Esophagus mucosa (tissue), 1 donor: ENCODE results near the gene SORD. TPM values are rescaled to one million over a fixed set of nuclear protein-coding genes. Genes with fewer than 3 reads are reported as not detected.
A peak's percentile ranks its signal among the peaks of the same experiment; 100 is the strongest.
"Not testable (repeated sequence)": the region's sequence is repeated elsewhere in the genome, so short reads cannot be mapped to it uniquely, and the experiment has no call there.

ENCODE experiments used
- ATAC-seq: fragments of 200-7000 bp; cut with Tn5 transposase; one replicate; pipeline ENCODE4 v1.9.1; 2020
- total RNA-seq: library from RNA; stranded (reverse); gene quantifications from one replicate; pipeline ENCODE4 v1.2.4, GENCODE V29; 2023
- donor health status: DM: yes; HTN: yes; CAD: no.

Gene SORD
- total RNA-seq, 1 donor from 2014 or later = 26.3 TPM

DNA sequence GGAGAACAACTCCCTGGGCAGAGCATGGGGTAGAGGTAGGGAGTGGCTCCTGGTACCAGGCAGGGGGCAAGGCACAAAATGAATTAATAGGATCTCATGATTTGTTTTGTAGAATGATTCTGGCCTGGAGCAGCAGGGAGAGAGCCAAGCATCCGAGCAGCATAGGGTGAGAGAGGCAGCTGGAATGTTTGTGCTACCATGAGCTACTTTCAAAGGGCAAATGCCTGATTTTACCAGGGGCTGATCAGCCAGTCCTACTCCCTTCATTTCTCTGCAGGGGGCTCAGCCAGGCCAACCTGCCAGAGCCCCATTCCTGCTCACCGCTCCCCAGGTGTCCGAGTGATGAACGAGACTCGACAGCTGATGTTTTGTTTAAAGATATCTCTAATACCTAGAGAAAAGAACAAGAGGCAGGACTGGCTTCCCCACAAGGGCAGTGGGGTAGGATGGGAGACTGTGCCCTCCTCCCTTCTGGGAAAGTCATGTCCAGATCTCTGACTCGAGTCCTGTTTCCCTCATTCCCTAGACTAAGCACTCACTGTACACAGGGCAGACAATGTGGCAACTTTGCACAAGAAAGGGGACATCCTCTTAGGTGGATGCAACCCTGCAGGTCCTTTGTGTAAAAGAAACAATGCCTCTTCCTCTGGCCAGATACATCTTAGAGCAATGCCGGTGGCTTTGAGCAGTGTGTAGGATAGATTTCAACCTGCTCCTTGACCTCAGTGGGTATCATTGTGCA is 78.1 kb downstream of the SORD start:
- no peak for ATAC-seq

DNA sequence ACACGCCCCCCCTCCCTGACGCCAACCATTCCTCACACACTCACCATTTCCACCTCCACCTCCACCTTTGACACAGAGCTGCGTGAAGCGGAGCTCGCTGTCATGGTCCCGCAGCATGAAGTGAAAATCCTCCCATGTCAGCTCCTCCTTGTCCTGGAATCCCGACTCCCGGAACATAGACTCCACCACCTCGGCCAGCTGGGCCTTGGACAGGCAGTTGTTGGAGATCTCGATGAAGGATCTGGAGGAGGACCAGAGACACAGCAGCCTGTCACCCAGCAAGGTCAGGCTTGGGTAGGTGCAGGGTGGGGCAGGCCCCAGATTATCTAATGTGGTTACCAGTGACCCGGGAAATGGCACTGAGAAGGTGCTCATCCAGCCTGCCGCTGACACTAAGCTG is 78.8 kb downstream of the SORD start:
- peak; percentile 30 for ATAC-seq

DNA sequence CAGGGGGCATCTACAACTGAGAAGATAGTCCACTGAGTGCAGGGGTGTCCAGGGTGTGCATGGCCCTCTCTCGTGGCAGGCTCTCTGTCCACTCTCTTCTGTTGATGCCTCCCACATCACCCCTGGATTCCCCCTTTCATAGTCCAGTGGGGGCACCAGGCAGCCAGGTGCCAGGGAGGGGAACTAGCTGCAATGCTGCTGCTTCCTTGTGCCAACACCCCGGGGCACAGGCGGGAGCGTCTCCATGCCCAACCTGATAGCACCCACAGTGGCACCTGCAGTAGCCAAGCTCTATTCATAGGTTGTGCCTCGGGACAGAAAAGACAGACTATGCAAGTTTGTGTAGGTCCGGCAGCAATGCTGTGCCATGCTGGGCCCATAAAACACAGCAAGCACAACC is 79.2 kb downstream of the SORD start:
- ATAC-seq = no peak

DNA sequence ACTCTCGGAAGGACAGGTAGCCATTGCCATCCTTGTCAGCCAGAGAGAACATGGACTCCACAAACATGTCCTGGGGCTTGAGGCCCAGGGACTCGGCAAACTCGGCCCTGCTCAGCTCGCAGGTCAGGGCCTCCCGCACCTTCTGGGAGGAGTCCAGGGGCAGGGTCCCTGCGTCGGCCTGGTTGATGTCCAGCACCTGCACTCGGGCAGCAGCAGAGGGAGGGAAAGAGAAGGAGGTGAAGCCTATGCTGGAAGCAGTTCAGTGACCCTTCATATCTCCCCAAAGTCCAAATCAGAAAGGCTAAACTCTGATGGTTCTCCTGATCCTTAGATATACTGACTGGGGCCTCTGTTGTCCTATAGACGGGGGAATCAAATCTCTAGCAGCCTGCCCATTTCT is 81.2 kb downstream of the SORD start:
- not testable (repeated sequence) for ATAC-seq

GRCh38 chr15:45105586-45105985 is 82.6 kb downstream of the SORD start:
- no peak for ATAC-seq

DNA sequence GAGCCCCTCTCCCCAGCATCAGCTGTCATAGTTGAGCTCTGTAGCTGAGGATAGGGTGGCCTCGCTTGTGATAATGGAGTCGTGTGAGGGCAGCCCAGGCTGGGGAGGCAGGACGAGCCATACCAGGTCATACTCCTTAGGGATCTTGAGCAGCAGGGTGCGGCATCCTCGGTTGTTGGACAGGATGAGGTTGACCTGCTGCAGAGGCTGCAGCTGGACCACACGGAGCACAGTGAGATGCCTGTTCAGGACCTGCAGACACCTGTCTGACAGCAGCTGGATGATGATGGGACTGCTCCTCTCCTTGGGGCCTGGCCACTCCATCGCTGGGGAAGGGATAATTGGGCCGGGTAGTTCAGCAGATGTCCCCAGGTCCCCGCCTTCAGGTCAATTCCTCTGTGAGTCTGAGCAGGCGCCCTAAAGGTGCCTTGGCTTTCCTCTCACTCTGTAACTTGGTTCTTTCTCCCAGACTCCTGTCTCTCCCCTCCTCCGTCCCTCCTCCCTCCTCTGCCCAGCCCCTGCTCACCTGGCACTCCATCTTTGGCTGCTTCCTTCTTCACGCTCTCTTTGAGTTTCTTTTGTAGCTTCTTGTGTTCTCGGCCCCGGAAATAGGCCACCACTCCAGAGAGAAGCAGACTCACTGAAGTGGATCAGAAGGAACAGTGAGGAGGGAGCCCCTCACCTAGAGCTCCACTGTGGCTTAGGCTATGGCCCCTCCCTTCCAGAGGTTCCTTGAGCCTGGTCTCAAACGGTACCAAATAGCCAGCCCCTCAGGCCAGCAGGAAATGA is 83.2 kb downstream of the SORD start:
- no peak for ATAC-seq

DNA sequence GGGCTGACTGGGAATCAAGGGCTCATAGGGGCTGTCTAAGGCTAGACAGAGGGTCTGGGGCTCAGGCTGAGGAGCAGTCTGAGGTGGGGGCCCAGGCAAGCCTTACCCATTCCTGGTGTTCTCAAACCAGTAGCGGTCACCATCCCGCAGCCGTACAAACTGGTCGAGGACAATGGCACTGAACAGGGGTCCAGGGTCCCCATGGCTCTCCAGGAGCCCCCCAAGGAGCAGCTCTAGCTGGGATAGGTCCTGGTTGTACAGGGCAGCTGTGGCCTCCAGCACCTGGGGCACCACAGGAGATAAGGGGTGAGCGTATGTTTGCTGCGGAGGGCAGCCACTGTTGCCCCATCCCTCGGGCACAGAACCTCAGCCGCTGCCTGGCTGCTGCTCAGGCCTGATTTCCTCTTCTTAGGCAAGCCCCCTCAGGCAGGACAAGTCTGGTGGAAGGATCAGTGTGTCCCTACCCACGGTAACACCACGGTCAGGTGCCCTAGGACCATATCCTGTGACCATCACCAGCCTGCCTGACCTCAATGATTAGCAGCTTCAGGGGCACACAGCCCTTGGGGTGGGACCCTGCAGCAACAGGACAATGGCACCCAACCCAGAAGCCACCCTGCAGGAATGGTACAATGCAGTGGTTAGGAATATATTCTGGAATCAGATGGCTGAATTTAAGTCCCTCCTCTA is 85.1 kb downstream of the SORD start:
- no peak for ATAC-seq

- no peak for ATAC-seq
These were observed 87.3 kb downstream of the SORD start for GRCh38 chr15:45110256-45110820.

- ATAC-seq = peak; percentile 1
These were observed 88.6 kb downstream of the SORD start for GRCh38 chr15:45111390-45112142.

DNA sequence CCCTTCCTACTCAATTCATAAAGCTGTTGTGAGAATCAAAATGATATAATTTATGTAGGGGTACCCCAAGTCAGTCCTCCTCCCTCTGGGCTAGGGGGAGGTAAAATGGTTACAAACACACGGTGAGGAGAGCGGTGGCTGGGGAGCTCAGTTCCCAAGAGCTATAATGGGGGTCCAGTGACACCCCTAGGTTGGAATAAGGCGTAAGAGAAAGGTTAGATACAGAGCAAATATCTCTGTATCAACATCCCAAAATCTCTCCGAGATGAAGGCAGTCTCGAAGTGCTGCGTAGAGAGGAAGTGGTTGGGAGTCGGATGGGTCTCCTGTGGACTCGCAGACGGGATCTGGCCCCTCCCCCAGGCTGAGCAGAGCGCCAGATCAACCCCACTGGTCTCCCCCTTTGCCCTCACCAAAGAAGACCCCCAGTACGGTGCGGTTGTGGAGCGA is 89.2 kb downstream of the SORD start:
- no peak for ATAC-seq

GRCh38 chr15:45112591-45113379 is 89.8 kb downstream of the SORD start:
- ATAC-seq = peak; percentile 24

DNA sequence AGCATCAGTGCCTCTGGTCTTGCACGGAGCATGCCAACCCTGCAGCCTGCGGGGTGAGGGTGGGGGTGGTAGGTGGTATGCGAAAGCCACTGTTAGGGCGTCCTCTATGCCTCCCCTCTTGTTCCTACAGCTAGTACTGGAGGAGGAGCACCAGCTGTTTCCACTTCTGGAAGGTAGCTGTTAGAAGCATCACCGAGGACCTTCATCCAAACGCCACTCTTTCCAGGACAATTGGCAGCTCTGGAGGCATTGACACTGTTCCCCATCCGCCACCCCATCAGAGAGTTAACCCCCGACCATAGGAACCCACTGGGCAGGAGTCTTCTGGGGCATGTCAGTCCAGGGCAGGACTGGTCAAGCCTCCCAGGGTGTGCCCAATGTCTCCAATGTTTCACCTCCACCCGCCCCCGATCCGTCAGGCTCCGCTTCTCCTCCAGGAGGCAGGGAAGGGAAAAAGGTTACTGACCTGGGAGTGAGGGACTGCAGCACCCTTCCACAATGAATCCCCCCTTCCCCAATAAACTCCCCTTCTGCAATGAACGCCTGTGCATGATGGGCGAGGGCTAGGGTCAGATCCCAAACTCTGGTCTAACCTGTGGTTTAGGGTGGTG is 90.5 kb downstream of the SORD start:
- no peak for ATAC-seq

GRCh38 chr15:45114076-45114750 is 91.2 kb downstream of the SORD start, which contains the start of the genes DUOX2 and DUOXA2:
TSS of gene DUOX2 (minus strand) at chr15:45114172. CDS start at chr15:45113411, 761 bp downstream.
TSS of gene DUOXA2 (plus strand) at chr15:45114326. CDS start at chr15:45114606, 280 bp downstream.
- peak; percentile 46 for ATAC-seq

- ATAC-seq = peak; percentile 2
These were observed 91.7 kb downstream of the SORD start for GRCh38 chr15:45114751-45115085.

- no peak for ATAC-seq
These were observed 92.4 kb downstream of the SORD start for GRCh38 chr15:45115312-45115820.

DNA sequence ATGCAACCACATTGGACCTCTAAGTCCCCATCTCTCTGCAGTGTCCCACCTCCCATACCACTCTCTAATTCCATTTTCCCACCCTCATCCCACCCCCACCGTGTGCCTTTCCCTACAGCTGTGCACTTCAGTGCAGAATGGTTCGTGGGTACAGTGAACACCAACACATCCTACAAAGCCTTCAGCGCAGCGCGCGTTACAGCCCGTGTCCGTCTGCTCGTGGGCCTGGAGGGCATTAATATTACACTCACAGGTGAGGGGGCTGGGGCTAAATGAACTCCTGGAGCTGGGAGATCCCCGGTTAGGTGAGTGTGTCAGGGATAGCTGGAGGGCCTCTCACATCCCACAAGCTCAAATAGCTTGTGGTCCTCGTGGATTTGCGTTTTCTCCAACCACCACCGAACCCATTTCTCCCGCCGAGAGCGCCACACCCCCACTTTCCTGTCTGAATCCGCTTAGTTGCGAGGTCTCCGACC is 93.0 kb downstream of the SORD start:
- ATAC-seq = no peak

DNA sequence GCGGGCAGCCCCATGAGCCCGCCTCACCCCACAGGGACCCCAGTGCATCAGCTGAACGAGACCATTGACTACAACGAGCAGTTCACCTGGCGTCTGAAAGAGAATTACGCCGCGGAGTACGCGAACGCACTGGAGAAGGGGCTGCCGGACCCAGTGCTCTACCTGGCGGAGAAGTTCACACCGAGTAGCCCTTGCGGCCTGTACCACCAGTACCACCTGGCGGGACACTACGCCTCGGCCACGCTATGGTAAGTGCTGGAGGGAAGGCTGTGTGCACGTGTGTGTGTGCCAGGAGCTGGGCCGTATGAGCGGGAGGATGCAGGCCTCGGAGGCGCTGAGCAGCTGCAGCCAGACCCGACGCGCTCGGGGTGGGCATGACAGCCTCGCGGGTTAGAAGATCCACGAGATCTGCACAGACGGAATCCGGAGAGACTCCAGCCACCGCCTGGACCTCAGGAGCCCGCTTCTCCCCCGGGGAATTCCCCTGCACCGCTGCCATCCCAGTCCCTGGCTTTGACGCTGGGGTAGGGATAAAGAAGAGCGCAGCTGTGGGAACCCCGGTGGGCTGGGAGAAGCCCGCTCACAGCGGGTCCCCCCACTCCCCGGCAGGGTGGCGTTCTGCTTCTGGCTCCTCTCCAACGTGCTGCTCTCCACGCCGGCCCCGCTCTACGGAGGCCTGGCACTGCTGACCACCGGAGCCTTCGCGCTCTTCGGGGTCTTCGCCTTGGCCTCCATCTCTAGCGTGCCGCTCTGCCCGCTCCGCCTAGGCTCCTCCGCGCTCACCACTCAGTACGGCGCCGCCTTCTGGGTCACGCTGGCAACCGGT is 93.7 kb downstream of the SORD start:
- ATAC-seq = no peak

DNA sequence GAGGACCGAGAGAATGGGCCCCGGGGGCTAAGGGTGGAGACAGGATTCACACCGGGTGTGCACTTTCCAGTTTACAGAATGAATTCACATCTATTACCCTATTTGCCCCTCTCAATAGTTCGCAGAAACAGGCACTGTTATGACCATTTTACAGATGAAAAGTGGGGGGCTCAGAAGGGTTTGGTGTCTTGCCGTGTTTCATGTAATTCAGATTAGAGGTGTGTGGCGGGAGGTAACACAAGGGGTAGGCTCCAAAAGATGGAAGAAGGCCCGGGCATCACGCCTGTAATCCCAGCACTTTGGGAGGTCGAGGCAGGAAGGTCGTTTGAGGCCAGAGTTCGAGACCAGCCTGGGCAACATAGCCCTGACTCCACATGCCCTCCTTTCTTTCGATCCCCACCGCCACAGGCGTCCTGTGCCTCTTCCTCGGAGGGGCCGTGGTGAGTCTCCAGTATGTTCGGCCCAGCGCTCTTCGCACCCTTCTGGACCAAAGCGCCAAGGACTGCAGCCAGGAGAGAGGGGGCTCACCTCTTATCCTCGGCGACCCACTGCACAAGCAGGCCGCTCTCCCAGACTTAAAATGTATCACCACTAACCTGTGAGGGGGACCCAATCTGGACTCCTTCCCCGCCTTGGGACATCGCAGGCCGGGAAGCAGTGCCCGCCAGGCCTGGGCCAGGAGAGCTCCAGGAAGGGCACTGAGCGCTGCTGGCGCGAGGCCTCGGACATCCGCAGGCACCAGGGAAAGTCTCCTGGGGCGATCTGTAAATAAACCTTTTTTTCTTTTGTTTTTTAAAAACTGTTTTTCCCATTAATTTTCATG is 94.5 kb downstream of the SORD start:
- ATAC-seq = no peak
